T follicular helper cell (primary cell): Measurements from ENCODE around the gene DOCK7.

Experiments
- DNase-seq: peaks from one replicate; pipeline ENCODE4 v3.0.0-alpha.2; 2020; ENCODE audit warnings: low read depth

DOCK7 gene

DNA sequence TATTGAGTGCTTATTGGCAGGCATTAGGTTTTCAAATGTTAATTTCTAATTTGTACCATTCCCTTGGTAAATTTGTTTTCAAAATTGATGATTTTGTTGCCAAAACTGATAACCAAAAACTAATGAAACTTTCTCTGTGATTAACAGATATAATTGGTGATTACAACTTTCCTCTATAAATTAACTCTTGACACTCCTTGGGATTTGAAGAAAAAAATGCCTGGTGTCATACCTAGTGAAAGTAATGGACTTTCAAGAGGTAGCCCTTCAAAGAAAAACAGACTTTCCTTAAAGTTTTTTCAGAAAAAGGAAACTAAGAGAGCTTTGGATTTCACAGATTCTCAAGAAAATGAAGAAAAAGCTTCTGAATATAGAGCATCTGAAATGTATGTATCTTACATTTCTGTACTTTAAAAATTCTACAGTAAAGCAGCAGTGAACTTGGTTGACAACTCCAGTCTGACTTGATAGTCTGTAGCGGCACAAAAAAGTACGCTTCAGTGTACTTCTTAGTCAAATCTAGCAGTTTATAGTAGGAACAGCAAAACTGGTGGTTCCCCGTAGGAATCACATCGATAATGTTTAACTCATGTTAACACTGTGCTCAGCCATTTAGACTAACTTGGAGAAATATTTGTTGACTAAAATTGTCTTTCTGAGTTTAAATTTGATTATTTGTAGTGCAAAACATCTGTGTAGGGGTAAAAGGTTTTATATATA, 248.4 kb downstream of the DOCK7 start:
- DNase-seq: no peak

DNA sequence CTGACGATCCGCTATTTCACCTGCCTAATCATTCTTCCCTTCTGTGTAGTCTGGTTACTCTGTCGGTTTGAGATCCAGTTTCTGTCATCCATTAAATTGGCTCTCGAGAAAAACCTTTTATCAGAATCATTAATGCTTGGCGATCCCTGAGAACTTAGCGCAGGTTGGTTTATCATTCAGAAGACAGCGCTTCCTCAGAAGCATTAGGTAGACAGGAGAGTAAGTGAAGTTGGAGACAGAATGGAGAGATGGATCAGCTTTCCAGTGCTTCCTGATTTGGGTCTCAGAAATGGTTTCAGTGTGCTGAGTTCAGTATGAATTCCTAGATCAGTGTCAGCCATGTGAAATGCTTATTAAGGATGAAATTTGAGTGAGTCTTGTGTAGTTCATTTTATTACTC, 250.0 kb downstream of the DOCK7 start:
- DNase-seq: no peak

DNA sequence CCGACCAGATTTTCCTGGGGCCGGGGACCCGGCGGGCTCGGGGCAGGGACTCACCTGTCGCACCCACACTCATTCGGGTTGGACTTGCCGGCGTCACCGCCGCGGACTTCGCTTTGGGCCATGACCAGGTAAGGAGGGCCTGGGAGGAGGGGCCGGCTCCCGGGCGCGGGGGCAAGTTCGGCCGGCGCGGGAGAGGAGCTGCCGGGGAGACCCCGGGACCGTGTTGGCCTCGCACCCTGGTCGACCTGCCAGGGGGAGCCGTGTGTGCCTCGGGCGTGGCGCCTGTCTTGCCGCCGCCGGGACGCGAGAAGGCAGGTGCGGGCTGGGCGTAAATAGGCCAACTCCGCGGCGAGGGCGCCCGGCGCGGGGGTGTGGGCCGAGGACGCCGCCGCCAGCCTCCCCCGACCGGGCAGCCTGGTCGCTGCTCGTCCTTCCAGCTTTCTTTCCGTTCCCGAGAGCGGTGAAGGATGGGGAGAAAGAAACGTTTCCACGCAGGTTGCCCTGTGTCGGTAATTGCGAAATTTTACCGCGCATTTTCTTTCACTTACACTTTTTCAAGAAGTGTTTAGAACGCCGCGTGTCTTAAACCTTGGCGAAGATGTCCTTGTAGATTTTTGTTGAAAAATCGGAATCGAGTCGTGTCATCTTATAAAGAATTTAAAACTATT, 250.8 kb downstream of the DOCK7 start:
- DNase-seq: peak; percentile 34

DNA sequence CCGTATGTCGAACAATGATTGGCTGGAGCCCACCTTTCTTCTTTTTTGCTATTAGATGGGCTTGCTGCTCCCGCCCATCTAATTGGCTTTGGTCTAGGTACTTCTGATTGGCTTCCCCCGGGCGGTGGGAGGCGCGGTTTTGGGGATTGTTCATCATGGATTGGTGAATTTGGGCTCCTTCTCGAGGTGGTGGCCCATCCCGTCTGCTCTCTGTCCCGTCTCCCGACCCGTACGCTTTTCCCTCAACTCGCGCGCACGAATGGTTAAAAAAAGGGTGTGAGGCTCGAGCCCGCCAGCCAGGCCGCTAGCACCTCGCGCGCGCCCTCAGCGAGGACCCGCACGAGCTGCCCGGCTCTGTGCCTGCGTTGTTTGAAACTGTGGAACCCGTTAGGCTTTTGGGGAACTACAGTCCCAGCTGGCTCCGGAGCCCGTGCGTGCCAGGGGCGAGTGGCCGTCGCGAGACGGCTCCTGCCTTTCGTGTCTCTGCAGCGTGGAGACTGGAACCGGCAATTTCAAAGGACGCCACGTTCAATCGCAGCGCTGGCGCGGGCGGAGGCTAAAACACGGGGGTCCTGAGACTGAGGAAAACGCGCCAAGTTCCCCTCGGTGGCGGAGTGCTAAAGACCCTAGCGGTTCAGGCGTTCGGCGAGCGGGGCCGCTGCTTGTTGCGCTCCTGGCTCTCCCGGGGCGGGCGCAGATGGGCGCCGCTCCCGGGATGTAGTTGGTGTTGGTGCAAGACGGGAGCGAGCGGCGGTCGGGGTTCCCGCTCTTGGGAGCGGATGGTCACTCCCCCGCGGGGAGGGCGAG, 251.5 kb downstream of the DOCK7 start, which contains the start of gene USP1:
TSS of gene USP1 (plus strand) at position 584 of the 807 bp plus-strand sequence. CDS start 2,819 bp downstream, outside the sequence.
- peak; percentile 98 for DNase-seq

DNA sequence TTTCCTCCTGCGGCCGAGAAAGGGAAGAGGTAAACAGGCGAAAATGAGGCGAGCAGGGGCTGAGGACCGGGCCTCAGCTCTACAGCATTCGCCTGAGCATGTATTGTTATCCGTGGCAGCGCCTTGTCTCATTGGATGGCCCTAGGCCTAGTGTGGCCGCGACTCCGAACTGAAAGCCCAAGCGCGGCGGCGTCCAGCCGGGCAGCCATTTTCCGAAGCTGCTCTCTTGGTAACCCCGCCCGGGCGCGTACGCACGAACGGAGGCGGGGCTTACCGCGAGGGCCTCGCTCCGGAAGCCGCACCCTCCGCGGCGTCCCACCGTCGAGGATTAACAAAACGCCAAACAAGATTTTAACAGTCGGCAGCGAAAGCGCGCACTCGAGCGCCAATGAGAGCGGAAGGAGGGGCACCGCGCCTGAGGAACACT, 252.1 kb downstream of the DOCK7 start:
- no peak for DNase-seq

DNA sequence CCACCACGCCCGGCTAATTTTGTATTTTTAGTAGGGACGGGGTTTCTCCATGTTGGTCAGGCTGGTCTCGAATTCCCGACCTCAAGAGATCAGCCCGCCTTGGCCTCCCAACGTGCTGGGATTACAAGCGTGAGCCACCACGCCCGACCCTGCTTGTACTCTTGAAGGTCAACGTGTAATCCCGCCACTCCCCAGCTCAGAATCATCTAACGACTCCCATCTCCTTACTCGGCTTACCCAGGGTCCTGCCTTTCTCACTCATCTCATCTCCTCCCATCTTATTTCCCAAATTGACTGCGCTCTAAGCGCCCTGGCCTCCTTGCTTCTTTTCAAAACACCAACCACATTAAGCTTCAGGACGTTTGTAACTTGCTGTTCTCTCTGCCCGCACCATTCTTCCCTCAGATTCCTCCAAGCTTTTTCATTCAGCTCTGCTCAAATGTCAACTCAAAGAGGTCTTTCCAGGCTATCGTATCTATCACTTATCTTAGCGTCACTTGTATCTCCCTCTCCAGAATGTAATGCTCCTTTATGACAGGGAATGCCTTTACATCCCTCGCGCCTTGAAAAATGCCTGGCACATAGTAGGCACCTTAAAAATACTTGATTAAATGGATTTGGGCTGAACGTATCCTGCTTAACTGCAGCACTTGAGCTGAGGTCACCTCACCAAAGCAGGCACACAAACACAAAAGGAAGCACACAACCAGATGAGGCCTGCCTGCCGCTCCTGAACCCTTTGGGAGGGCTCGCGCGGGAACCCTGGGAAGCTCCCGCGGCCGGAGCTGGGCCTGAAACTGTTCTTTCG, 252.8 kb downstream of the DOCK7 start:
- no peak for DNase-seq

DNA sequence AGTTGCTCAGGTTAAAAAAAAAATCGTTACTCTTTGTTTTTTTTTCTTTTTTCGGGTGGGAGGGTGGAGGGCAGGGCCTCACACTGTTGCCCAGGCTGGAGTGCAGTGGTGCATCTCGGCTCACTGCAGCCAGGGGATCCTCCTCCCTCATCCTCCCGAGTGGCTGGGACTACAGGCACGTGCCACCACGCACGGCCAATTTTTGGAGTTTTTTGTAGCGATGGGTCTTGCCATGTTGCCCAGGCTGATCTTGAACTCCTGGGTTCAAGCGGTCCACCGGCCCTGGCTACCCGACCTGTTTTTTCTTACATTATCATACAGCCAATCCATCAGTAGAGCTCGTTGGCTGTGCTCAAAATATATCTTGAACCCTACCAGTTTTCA, 253.6 kb downstream of the DOCK7 start:
- DNase-seq: no peak

DNA sequence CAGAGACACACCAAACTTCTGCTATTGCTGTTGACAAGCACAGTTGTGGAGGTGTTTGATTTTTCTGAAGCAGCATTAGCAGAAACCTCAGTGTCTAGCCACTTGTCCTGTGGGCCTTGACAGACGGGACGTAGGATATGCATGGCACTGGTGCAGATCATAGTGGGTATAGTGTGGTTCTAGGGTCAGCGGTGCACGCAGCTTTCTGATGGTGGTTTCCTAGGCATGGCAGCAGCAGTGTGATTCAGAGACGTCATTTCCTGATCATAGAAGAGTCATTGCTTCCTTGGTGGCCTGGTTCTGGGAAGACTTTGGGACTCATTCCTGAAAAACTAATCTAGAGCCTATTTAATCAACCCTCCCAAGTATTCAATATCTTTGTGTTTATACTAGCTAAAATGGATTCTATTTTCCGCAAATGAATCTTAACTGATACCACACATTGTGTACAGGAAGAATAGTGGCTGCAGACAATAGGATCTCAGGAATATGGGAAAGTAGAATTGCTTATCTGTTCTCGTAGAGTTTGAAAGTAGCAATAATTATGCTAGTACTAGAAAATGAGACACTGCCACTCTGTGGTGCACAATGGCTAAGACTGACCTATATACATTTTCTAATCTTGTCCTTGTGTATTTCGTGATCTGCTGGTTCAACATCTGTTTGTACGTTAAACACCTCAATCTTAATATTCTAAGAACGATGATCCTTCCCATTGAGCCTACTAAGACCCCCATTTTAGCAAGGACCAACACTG, 254.1 kb downstream of the DOCK7 start:
- no peak for DNase-seq

DNA sequence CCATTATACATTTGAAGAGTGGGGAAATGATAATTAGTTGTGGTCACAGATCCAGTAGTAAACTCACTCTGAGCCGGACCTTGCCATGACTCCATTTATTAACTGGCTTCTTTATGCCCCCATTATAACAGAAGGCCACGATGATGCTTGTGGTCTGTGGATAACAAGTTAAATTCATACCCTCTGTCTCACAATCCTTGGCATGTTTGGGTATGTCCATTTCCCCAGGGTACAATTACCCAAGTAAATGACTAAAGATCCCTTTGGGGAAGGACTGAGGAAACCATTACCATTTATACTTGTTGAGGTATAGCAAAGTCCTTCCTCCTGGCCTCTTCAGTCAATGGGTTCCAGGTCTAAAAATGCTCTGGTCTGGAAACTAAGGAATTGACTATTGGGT, 258.6 kb downstream of the DOCK7 start:
- no peak for DNase-seq

DNA sequence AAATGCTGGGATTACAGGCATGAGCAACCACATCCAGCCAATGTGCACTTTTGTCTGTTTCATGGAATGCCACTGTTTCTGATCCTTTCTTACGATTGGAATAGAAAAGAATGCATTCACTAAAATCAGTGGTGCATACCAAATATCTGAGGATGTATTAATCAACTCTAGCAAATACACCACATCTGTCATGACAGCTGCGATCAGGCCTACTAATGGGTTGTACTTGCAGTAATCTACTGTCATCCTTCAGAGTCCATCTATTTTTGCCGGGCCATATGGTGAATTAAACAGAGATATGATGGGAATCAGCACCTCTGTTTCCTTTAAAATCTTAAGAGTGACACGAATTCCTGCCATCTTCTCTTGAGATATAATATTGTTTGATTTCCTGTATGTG, 259.8 kb downstream of the DOCK7 start:
- DNase-seq: no peak

DNA sequence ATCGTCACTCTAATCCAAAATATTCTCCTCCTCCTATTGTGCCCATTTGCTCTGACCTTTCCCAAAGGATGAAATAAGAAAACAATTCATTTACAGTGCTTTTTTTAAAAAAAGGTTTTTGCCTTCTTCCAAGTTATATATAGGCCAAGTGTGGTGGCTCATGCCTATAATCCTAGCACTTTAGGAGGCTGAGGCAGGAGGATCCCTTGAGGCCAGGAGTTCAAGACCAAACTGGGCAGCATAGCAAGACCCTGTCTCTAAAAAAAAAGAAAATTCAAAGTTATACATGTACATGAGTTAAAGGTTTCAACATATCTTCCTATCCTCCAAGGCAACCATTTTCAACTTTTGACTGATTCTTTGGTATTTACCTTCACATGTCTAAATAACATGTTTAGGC, 261.4 kb downstream of the DOCK7 start:
- no peak for DNase-seq

DNA sequence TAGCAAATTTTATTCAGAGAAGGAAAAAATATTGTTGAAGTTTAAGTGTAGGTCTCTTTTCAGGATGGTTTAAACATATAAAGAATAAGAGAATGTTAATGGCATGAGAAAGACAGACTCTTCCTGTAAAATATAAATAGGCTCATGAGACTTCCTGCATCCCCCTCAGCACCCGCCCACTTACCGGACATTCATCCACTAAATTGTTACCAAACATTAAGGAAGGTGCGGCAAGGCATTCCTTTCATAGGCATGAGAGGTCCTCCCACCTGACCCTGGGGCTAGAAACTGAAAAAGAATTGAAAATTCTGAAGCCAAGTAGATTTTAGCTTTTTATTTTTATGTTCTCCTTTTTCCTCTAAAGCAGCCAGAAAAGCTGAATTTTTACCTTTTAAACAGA, 261.9 kb downstream of the DOCK7 start:
- DNase-seq: no peak

DNA sequence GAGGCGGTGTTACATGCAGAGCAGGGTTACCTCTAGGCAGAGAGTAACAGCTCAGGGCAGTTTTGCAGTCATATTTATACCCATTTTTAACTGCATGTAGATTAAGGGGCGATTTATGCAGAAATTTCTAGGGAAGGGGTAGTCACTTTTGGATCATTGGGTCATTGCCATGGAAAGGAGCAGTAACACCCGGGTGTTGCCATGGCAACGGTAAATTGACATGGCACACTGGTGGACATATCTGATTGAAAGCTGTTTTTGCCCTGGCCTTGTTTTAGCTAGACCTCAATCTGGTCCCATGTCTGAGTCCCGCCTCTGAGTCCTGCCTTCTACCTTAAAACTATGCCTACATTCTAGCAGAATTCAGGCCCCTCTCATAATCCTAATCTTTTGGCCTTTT, 263.1 kb downstream of the DOCK7 start:
- no peak for DNase-seq

DNA sequence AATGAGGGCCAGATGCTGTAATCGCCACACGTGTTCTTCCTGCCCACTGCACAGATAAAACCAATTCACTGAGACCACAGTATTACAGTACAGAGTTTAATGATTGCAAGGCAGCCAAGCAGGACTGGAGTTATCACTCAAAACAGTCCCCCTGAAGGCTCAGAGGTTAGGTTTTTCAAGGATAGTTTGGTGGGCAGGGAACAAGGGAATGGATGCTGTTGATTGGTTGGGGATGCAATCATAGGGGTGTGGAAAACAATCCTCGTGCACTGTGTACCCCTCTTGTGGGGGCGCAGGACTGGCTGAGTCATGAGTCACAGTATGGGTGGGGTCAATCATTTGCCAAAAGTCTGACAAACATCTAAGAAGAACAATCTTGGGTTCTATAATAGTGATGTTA, 263.8 kb downstream of the DOCK7 start:
- no peak for DNase-seq

DNA sequence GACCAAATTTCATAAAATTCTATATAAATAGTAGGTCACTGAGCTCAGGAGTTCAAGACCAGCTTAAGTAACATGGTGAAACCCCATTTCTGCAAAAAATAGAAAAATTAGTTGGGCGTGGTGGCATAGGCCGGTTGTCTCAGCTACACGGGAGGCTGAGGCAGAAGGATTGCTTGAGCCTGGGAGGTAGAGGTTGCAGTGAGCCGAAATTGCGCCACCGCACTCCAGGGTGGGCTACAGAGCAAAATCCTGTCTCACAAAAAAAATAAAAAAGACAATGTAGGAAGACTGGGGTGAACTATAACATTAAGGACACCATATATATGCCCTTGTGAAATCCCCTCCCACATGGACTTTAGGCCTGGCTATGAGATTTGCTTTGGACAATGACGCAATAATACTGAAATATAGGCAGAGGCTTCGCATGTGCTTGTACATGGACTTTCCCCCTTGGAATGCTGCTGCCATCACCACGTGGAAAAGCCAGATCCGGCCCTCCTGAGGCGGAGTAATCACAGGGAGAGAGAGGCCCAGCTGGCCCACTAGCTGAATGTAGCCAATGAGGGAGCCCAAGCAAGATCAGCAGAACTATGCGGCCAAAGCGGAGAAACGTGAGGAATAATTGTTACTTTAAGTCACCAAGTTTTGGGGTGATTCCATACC, 264.5 kb downstream of the DOCK7 start:
- no peak for DNase-seq

DNA sequence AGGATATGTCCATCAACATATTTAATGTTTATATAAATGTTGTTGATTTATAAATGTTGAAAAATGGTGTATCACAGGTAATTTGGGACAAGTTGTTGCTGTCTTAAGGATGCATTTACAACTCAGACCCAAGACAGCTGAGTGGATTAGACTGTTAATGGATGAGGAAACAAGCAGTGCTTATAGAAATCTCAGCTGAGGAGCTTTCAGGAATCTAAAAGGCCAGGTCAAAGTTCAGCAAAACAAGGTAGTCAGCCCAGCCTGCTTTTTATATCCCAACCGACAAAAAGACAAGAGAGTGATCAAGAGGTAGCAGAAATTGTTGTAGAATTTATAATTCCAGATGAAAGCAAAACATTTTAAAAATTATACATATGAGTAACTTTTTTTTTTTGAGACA, 268.0 kb downstream of the DOCK7 start:
- DNase-seq: no peak

DNA sequence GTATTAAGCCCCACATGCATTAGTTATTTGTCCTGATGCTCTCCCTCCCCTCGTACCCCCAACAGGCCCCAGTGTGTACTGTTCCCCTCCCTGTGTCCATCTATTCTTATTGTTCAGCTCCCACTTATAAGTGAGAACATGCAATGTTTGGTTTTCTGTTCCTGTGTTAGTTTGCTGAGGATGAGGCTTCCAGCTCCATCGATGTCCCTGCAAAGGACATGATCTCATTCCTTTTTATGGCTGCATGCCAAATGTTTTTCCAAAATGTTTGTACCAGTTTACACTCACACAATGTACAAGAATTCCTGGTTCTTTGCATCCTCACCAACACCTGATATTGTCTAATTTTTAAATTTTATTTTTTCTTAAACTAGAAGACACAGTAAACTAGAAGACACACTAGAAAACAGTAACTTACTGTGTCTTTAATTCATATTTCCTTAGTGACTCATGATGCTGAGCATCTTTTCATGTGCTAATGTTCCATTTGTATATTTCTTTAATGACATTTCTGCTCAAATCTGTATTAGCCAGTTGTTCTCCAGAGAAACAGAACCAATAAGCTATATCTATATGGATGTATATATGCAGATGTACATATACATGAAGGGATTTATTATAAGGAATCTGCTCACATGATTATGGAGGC, 270.7 kb downstream of the DOCK7 start:
- no peak for DNase-seq

DNA sequence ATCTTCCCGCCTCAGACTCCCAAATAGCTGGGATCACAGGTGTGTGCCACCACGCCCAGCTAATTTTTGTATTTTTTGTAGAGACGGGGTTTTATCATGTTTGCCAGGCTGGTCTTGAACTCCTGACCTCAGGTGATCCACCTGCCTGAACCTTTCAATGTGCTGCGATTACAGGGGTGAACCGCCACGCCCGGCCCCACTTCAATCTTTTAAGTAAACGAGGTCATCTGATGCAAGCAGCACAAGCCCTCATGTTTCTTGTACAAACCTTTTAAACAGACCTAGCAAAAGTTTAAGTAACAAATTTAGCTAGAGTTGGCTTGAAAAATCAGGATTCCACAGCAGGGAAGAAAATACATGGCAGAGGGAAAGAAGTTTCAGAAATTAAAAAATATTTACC, 272.5 kb downstream of the DOCK7 start:
- DNase-seq: no peak

DNA sequence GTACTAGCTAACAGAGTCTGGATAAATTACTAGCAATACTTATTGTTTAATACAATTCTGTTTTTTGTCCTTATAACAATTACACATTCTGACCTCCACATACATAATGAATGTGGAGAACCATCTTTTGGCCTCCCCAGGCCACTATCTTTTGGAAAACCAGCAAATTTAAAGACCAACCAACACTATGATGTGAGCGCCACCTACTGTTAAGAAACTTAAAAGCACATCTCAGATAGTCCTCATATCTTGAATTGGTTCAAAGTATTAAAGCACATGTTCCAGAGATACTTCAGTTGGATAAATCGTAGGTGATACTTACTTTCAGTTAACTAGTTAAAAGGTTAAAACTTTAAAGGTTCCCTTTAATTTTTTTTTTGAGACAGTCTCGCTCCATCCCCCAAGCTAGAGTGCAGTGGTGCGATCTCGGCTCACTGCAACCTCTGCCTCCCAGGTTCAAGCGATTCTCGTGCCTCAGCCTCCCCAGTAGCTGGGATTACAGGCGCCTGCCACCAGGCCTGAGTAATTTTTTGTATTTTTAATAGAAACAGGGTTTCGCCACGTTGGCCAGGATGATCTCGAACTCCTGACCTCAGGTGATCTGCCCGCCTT, 280.7 kb downstream of the DOCK7 start:
- no peak for DNase-seq

DNA sequence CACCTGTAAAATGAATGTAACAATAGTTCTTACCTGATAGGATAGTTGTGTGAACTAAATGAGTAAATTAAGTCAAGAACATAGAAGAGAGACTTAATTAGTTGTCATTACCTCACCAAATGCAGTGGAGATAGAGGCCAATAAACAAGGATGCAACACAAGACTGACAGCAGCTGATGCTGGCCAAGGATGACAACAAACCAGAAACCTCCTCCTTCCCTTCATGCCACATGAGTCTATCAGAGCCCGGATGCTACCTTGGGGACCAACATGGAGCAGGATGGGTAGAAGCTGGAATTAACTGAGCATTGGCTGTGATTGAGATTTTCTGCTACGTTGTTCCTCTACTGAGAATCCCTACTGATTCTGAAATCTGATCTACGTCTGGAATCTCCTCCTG, 281.6 kb downstream of the DOCK7 start:
- DNase-seq: no peak
